GM19239 (cell line): ENCODE measurements around the gene RNU2-63P.
A peak's percentile ranks its signal among the peaks of the same experiment; 100 is the strongest.
"Not testable (repeated sequence)": the region's sequence is repeated elsewhere in the genome, so short reads cannot be mapped to it uniquely, and the experiment has no call there.

Source experiments
- DNase-seq: peaks from one replicate; pipeline ENCODE4 v3.0.0; 2011; ENCODE audit warnings: low spot score; ENCODE audit not compliant: insufficient read length
- FAIRE-seq: peaks from 2 replicates; lab custom pipeline; 2011; peaks lifted over from hg19 to GRCh38; lab: Jason Lieb, UNC

RNU2-63P gene

GRCh38 chr2:88016086-88016959 lies at the start of gene RNU2-63P:
Gene RNU2-63P (minus strand): TSS chr2:88016547.
- no peak for DNase-seq
- peak; percentile 77 for FAIRE-seq

GRCh38 chr2:88061295-88061694 lies 44.9 kb upstream of the RNU2-63P start:
- FAIRE-seq (no peak), DNase-seq (no peak)

- FAIRE-seq, result no peak
- no peak for DNase-seq
Measured at GRCh38 chr2:88060907-88061275, 44.5 kb upstream of the RNU2-63P start.

- DNase-seq, result peak; percentile 56
Measured at GRCh38 chr2:88059979-88060906, 43.9 kb upstream of the RNU2-63P start.

GRCh38 chr2:88058191-88058590 lies 41.8 kb upstream of the RNU2-63P start:
- no peak for DNase-seq

More at GRCh38 chr2:88059979-88060906, 43.9 kb upstream of the RNU2-63P start:
- peak; percentile 71 for FAIRE-seq

GRCh38 chr2:88057437-88057844 lies 41.1 kb upstream of the RNU2-63P start:
- FAIRE-seq, result no peak

More at GRCh38 chr2:88058191-88058590, 41.8 kb upstream of the RNU2-63P start:
- FAIRE-seq, result no peak

GRCh38 chr2:88055371-88056128 lies 39.2 kb upstream of the RNU2-63P start, which contains the start of gene KRCC1:
Gene KRCC1 (minus strand): TSS chr2:88055783. CDS start chr2:88028563, 27,220 bp downstream.
- peak; percentile 83 for DNase-seq
- peak; percentile 94 for FAIRE-seq

More at GRCh38 chr2:88057437-88057844, 41.1 kb upstream of the RNU2-63P start:
- DNase-seq, result no peak

GRCh38 chr2:88054782-88055370 lies 38.5 kb upstream of the RNU2-63P start:
- FAIRE-seq (no peak), DNase-seq (no peak)

GRCh38 chr2:88053934-88054781 lies 37.8 kb upstream of the RNU2-63P start:
- FAIRE-seq (no peak), DNase-seq (no peak)

GRCh38 chr2:88053296-88053695 lies 36.9 kb upstream of the RNU2-63P start:
- DNase-seq (no peak), FAIRE-seq (no peak)

GRCh38 chr2:88051792-88052191 lies 35.4 kb upstream of the RNU2-63P start:
- DNase-seq, result no peak
- FAIRE-seq, result no peak

- DNase-seq, result no peak
- FAIRE-seq, result peak; percentile 62
Measured at GRCh38 chr2:88049622-88050021, 33.3 kb upstream of the RNU2-63P start.

GRCh38 chr2:88048541-88048940 lies 32.2 kb upstream of the RNU2-63P start:
- DNase-seq (no peak), FAIRE-seq (no peak)

- not testable (repeated sequence) for FAIRE-seq, DNase-seq
Measured at GRCh38 chr2:88045561-88045960, 29.2 kb upstream of the RNU2-63P start.

- DNase-seq (no peak), FAIRE-seq (no peak)
Measured at GRCh38 chr2:88042476-88042875, 26.1 kb upstream of the RNU2-63P start.

- FAIRE-seq, result no peak
Measured at GRCh38 chr2:88038263-88039105, 22.1 kb upstream of the RNU2-63P start.

GRCh38 chr2:88036606-88037005 lies 20.3 kb upstream of the RNU2-63P start:
- FAIRE-seq (no peak), DNase-seq (no peak)

More at GRCh38 chr2:88038263-88039105, 22.1 kb upstream of the RNU2-63P start:
- DNase-seq, result no peak

- DNase-seq (no peak), FAIRE-seq (no peak)
Measured at GRCh38 chr2:88036182-88036581, 19.8 kb upstream of the RNU2-63P start.
